GM19455 (cell line): ENCODE measurements around the gene ZSCAN22.
"Not testable (repeated sequence)": the region's sequence is repeated elsewhere in the genome, so short reads cannot be mapped to it uniquely, and the experiment has no call there.

Experiments
- ATAC-seq: cut with Tn5 transposase; IDR thresholded peaks from one replicate; pipeline ENCODE4 v1.9.1; 2021; ENCODE audit not compliant: unreplicated experiment

Gene ZSCAN22

GRCh38 chr19:58368561-58369360, 42.0 kb downstream of the ZSCAN22 start:
- ATAC-seq, result no peak

DNA sequence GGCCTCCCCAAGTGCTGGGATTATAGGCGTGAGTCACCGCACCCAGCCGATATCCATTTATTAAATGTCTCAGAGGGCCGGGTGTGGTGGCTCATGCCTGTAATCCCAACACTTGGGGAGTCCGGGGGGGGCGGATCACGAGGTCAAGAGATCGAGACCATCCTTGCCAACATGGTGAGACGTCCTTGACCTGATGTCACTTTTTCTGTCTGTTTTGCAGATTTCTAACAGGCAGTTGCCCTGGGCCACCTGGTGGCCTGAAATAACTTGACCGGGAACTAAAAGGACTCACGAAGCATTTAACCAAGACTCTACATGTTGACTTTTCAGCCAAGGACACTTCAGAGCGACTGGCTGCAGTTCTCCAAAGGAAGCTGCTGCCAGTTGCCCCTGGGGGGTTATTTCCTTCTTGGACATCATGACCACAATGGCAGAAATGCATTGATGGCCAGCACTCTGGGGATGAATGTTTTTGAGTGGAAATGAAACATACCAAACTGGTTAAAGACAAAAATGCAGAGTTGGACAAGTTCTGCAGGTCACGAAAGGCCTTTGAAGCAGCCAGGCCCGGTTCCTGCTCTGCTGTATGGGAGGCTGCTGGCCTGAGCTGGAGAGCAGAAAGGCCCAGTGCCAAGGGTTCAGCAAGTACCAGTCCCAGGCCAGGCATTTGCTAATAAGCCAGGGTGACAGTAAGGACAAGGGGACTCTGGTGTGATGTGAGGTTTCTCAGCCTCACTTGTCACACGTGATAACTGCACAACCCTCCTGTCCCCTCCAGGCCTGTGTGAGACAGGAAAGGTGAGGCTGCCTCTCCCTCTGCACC, 45.7 kb downstream of the ZSCAN22 start:
- no peak for ATAC-seq

- no peak for ATAC-seq
Measured at GRCh38 chr19:58374200-58374599, 47.4 kb downstream of the ZSCAN22 start.

DNA sequence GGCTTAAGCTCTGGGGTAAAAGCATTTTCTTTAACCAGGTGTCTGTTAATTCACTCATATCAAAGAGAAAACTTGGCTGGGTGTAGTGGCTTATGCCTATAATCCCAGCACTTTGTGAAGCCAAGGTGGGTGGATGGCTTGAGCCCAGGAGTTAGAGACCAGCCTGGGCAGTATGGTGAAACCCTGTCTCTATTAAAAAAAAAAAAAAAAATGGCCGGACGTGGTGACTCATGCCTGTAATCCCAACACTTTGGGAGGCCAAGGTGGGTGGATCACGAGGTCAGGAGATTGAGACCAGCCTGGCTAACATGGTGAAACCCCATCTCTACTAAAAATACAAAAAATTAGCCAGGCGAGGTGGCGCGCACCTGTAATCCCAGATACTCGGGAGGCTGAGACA, 49.9 kb downstream of the ZSCAN22 start:
- not testable (repeated sequence) for ATAC-seq

DNA sequence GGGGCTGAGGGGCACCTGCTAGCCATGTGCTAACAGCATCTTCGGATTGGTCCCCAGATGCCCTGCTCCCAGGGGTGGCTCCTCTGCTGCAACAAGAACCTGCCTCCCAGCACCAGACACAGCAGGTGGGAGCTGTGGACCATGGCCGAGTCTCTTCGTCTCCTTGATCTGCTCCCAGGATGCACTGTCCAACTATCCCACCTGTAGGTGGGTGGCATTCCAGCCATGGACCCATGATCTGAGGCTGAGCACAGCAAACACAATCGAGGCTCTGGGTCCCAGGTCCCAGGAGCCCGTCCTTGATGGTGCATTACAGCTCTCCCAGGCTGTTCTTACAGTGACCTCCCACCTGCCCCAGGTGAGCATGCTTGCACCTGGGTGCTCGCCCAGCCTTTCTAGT, 52.5 kb downstream of the ZSCAN22 start:
- ATAC-seq, result no peak

DNA sequence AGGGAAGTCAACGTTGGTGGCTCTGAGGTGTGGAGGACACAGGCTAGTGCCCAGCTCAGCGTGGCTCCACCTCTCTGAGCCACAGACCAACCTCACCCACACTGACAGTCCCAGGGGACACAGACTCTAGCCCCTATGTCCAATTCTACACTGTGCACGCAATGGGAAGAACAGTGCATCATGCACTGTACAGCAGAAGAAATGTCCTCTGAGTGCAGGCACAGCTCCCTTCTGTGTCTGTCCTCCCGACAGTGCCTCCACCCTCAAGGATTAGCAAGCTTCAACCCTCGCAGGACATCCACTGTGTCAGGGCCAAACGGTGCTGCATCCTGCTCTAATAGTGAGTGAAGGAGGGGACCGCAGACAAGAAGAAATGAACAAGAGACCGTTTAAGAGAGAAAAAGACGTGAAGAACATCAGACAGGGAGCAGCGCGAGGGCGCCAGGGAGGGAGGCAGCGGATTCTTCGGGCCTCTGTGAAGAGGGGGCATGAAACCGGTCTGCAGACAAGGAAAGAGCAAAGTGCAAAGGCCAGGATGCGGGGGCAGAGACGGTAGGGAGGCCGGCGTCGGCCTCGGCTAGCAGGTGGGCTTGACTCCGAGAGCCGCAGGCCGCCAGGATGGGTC, 53.4 kb downstream of the ZSCAN22 start:
- ATAC-seq, result no peak

GRCh38 chr19:58380662-58381459, 54.1 kb downstream of the ZSCAN22 start, which contains the start of gene ZNF837:
Gene ZNF837 (minus strand): TSS chr19:58381030. CDS start chr19:58369332, 11,698 bp downstream.
- ATAC-seq, result peak; percentile 80

- no peak for ATAC-seq
Measured at GRCh38 chr19:58381460-58382212, 54.8 kb downstream of the ZSCAN22 start.

GRCh38 chr19:58382997-58383603, 56.3 kb downstream of the ZSCAN22 start:
- no peak for ATAC-seq

DNA sequence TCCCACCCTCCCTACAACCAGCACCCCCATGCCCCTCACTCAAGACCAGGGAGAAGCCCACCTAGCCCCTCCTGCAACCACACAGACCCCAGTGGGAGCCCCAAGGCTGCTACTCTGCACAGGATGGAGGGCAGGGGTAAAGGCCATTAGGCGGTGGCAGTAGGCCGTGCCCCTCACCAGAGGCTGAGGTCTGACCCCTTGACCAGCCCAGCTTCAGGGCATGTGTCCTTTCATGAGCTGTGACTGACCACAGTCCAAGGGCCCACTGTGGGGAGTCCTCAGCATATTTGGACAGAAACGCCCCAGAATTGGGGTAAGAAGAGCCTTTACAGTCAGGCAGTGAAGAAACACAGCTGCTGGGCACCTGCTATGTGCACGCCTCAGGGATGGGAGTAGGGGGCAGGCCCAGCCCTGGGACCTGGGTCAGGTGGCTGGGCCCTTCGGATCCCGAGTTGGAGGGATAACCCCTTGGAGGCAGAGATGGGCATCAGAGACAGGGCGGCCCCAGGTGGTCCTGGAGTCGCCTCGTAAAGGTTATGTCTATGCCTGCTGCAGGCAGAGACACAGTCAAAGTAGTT, 58.6 kb downstream of the ZSCAN22 start:
- ATAC-seq, result no peak

- ATAC-seq, result peak; percentile 4
Measured at GRCh38 chr19:58385891-58386575, 59.2 kb downstream of the ZSCAN22 start.

- peak; percentile 86 for ATAC-seq
Measured at GRCh38 chr19:58386576-58387337, 60.0 kb downstream of the ZSCAN22 start, which contains the start of gene RPS5. Gene RPS5 (plus strand): TSS chr19:58387269. CDS start chr19:58388138, 869 bp downstream.

GRCh38 chr19:58387338-58388174, 60.8 kb downstream of the ZSCAN22 start:
- ATAC-seq, result no peak

DNA sequence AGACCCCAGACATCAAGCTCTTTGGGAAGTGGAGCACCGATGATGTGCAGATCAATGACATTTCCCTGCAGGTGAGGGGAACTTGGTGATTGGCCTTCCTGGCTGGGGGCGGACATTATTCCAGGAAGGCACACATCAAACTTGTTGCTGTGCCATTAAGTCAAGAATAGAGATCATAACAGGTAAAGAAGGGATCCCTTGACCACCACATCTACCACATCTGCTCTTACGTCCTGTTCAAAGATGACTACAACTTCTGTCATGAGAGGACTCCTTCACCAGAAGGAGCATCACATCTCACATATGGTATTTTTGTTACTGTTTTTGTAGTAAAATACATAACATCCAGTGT, 61.4 kb downstream of the ZSCAN22 start:
- ATAC-seq, result no peak
